DND-41 (cell line): ENCODE results near the gene LECT2.

Source experiments
- CTCF ChIP-seq: IDR thresholded peaks from 2 replicates; pipeline ENCODE4 v1.5.1; 2012; ENCODE audit warnings: borderline replicate concordance, low read length, moderate library complexity, mild to moderate bottlenecking; ENCODE audit not compliant: poor library complexity, severe bottlenecking; ENCODE audit errors: extremely low read depth
- EZH2 ChIP-seq: IDR thresholded peaks from 3 replicates; pipeline ENCODE4 v1.6.1; 2012; ENCODE audit warnings: borderline replicate concordance, low read depth, mild to moderate bottlenecking, moderate library complexity, low read length, inconsistent platforms; ENCODE audit not compliant: severe bottlenecking

DNA sequence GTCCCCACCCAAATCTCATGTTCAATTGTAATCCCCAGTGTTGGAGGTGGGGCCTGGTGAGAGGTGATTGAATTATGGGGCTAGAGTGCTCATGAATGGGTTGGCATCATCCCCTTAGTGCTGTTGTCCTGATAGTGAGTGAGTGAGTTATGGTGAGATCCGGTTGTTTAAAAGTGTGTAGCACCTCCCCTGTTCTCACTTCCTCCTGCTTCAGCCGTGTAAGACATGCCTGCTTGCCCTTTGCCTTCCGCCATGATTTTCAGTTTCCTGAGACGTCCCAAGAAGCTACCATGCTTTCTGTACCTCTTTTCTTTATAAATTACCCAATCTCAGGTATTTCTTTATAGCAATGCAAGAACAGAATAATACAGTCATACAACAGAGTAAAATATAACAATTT, 742 bp upstream of the LECT2 start:
- TF ChIP-seq CTCF: no peak
- TF ChIP-seq EZH2: no peak
